HG02938 (cell line): Measurements from ENCODE around the gene REV1.
A peak's percentile ranks its signal among the peaks of the same experiment; 100 is the strongest.
"Not testable (repeated sequence)": the region's sequence is repeated elsewhere in the genome, so short reads cannot be mapped to it uniquely, and the experiment has no call there.

Experiments used
- ATAC-seq: cut with Tn5 transposase; IDR thresholded peaks from one replicate; pipeline ENCODE4 v1.9.1; 2021; ENCODE audit warnings: mild to moderate bottlenecking, moderate library complexity; ENCODE audit not compliant: unreplicated experiment

REV1 gene

DNA sequence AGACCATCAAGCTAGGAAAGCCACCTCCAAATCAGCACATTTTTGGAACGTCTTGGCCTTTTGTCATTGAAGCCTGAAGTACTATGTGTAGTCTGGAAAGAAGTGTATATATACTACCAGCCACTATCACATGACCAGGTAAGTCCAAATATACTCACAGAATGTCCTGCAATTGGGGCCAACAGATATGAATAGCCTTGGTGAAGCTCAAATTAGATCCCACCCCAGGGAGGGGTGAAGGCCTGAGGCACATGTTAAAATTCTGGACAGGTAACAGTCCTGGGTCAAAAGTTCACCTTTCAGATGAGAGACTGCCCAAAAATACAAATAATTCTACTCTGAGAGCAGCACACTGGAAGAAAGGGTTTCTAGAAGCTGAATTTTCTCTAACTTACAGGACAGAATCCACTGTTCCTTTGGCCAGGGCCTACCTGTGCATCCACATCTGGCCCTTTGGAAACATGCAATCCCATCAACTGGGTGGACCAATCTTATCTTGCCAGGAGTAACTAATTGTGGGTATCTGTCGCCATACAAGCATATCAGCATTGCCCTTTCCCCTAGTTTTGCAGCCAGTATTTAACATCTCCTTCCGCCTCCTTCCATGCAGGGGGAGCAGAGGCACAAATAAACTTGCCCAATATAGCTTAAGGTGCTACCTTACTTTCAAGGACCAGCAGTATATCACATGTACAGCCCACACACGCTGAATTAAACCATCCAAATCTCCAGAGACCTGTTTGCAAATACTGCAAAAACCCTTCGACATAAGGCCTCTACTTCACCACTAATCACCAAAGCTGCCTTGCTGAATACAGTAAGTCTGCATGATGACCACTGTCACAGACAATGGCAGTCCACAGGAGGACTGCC, 84.8 kb downstream of the REV1 start:
- no peak for ATAC-seq

DNA sequence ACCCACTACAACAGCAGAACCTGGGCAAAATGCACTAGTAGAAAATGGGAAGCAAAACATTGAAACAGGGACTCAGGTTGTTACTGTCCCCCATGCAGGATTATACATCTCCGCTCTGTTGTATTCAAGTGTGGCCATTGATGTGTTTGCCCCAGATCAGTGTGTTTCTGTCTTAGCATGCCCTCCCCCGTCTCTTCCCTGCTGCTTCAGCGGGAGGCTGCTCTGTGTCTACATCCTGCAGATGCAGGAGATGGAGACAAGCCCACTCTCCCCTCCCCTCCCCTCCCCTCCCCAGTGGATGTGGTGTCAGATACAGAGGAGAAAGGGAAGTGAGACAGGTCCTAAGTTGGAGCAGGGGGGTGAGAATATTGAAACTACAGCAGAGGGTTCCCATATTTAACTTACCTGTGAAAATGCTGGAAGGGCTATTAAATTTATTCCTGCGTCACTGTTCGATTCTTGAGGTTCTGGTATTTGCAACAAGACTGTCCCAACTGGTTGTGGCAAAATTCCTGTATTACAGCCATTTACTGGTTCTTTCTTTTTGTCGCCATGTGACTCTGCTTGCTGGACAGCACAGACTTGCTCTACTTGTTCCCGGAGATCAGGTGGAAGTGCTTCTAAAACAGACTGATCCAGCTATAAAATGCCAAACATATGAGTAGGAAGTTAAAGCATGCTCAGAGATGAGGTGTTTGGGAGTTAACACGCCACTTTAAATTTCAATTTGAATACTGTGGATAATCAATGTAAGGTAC, 85.6 kb downstream of the REV1 start:
- ATAC-seq, result no peak

DNA sequence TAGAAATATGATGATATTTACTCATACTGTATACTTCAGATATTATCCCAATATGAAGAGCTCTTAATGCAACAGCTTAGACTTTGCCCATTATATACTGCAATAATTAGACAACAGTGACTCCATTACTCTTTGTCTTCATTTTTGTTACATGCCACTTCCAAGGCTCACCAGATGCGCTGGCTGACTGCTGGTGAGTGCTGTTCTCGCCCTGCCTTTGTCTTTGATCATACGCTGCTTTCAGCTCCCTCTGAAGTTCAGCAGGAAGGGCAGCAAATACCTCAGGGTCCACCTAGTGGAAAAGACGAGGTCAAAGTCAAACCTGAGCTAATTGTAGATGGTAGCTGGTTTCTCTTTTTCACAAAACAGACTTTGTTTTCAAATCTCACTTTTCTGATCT, 86.3 kb downstream of the REV1 start:
- ATAC-seq, result no peak

DNA sequence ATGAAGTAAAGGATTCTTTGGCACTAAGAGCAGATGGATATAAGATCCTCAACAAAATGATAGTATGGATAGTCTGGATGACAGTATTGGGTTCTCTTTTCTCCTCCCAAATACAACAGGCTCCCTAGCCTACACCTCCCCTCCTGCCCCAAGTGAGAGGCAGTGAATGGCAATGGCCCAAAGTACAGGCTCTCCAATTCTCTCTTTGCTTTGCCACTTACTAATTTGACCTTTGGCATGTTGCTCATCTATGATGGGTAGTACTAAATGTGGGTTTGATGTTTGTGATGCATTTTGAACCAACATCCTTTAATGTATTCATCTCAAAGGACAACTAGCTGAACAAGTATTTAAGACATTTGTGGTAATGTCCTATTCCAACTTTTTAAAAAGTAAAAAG, 86.7 kb downstream of the REV1 start:
- no peak for ATAC-seq

DNA sequence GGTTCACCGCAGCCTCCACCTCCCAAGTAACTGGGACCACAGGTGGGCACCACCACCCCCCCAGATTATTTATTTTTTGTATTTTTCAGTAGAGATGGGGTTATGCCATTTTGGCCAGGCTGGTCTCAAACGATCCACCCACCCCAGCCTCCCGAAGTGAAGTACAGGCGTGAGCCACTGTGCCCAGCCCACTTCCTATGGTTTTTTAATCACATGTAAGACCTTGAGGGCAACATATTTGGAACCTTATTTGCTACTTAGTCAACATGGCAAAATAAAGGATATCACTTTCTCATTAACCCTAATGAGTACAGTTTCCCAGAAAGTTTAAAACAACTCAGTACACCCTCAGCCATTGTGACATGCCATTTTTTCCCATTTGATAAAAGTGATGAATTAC, 88.0 kb downstream of the REV1 start:
- ATAC-seq, result no peak

DNA sequence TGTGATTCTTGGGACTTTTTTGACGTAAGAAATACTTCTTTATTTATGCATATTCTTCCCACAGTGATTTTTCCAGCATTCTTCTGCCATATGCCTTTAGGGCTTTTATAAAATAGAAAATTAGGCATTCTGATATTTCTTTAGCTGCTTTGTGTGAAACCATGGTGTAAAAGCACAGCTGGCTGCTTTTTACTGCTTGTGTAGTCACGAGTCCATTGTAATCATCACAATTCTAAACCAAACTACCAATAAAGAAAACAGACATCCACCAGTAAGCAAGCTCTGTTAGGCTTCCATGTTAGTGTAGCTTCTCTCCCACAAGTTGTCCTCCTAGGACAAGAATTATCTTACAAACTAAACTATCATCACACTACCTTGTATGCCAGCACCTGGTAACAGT, 90.0 kb downstream of the REV1 start:
- ATAC-seq, result no peak

DNA sequence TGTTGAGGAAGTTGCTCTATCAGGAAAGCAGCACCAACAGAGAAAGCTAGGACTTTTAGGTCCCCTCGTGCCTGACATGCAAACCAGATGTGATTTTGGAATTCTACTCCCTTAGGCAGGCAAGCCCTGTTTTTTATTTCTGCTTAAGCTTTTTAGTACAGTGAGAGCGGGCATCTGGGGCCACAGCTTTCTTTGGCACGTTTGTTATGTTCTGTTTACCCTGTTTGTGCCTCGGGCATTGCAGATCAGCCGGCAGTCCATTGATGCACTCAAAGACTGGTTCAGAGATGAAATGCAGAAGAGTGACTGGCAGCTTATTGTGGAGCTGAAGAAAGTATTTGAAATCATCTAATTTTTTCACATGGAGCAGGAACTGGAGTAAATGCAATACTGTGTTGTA, 90.8 kb downstream of the REV1 start:
- no peak for ATAC-seq

DNA sequence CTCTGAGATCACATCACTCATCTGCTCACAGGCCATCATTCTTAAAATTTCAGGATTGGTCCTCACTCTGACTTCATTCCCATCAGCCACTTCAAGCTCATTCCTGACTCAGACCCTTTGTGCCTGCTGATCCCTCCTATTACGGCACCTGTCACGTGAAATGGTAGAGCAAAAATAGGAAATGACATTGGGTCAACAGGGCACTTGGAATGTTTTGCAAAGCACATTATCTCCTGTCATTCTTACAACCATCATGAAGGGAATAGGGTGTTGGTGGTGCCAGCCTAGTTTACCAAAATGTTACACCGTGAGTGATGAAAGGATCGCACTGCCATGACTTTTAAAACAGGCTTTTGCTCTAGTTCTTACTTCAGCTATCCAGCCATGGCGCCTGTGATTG, 91.5 kb downstream of the REV1 start:
- no peak for ATAC-seq

DNA sequence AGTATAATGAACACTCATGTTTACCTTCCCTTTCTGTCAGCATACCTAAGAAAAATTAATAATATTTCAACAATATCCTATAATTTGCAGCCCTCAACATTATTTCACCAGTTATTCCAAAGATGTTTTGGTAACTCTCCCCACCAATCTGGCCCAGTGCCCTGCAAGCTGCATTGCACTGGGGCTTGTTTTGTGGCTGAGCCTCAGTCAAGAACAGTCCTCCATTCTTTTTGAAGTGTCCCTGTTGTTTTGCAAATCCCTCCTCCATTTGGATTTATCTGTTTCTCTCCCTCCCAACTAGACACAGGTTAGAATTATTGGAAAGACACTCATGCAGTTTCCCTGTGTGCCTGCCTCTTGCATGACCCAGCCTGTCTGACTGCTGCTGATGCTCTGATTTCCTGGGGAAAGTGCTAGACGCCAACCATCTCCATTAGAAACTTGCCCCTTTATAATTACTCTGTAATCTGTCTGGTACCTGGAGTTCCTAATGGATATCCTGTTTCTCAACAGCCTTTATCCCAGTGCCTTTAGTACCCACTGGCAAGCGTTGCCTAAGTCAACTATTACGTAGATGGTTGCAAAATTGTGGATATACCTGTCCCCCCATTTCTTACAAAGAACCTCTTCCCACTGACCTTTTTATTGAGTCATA, 92.4 kb downstream of the REV1 start:
- no peak for ATAC-seq

DNA sequence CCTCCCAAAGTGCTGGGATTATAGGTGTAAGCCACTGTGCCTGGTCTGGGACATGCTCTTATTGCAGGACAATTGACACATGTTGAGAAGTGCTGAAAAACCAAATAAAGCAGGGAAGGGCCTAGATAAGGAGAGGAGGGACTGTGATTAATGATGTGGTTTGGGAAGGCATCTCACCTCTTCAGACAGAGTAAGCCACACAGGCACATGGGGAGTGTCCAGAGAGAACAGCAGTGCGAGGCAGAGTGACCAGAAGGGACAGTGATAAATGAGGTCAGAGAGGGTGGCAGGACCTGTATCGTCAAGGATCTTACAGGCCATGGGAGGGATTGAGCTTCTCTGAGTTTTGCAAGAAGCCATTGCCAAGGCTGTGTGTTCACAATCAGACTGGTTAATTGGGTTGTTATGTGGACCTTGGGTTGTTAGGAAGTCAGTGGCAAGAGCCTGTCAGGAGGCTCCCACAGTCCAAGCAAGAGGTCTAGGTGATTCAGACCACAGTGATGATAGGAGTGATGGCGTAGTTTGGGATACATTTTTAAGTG, 94.2 kb downstream of the REV1 start:
- no peak for ATAC-seq

DNA sequence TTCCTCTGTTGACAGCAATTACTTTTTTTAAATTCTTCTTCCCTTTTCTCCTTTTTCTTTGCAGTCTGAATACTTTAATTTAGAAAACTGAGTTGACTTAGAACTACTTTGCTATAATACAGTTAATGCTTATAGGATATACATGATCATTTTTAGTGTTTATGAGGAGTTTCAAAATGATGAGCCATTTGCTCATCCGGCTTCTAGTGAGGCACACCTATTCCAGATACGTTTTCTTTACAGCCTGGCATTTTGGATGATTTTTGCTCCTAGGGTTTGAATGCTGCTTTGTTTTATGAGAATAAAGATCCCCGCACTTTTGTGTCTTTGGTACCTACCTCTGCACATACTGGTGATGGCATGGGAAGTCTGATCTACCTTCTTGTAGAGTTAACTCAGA, 99.9 kb downstream of the REV1 start:
- no peak for ATAC-seq

DNA sequence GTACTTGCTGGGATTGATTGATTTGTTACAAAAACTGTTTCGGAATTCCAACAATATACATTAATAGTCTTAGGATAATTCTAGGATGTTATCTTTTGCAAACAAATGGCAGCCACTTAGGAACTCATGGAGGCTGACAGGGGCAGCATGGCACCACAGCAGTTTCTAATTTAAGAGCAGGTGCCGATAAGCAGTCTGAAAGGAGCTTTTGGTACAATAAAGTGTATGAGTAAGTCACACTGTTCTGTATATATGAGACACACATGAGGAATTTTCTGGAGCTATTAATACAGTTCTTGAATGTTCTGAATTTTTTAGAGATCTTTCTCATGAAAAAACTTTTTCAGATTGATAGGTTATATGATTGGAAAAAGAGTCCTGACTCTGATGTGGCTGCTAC, 100.4 kb downstream of the REV1 start:
- ATAC-seq, result no peak

DNA sequence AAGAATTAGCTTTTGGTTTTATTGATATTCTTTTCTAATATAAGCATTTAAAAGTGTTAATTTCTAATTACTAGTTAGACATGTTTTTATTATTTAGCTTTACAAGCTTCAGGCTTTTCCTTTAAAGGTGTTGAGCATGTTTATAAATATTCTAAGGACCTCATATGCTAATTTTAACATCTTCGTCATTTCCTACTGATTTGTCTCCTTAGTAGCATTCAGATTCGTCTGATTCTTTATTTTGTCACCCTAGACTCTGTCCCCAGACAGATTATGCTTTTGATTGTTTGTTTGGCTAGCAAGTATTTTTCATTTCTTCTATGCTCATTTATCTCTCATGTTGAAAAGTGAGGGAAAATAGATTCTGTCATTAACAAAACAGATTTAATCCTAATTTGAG, 100.9 kb downstream of the REV1 start:
- ATAC-seq, result no peak

DNA sequence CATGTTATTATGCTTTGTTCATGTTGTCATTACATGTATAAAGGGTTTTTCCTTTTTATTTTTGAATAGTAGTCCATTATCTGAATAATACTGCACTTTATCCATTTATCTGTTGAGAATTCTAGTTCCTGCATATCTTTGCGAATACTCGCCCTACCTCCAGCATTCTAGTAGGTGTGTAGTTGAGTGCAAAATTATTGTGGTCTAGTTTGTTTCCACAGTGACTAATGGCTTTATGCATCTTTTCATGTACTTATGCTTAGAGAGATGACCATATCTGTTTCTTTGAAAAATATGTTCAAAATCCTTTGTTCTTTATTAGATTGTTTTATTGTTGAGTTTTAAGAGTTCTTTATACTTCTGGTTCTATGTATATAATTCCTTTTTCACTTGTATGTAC, 103.8 kb downstream of the REV1 start:
- no peak for ATAC-seq

DNA sequence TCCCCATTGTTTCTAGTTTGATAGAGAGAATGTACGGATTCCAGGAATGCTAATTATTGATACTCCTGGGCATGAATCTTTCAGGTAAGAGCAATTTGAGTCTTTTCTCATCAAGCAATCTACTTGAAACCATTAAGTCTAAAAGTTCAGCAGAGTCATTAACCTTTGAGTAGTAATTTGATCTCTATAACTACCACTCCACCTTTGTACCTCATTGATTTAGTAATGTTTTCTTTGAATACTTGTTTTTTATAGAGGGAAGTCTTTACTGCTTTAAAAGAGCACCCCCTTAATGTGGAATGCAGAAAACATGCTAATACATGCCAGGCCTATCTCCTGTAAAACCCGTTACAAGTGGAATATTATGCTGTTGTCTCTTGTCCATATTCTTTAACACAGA, 107.7 kb downstream of the REV1 start:
- ATAC-seq, result no peak

DNA sequence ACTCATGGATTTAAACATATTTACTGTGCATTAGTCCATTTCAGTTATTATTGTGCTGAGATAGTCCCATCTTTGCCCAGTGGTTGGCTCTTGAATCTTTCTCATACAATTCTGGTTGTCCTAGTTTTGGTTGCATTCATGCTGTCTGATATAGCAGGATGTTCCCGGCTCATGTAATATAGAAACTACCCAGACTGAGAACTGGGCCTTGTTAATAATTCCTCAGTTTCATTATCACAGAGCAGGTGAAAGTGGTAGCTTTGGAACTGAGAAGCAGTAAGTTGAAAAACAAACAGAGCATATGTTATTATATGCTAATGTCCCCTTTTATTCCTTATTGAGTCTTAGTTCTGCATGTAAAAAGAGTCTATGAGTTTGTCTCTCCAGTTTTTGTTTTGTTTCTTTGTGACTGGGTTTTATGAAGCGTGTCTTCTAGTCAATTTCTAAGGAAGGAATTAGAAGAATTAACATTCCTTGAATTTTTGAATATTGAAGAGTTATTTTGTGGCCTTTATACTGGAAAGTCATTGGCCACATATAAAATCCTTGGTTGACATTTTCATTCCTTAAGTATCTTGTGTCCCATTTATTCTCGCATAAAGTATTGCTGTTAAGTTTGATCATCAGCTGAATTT, 109.3 kb downstream of the REV1 start:
- no peak for ATAC-seq

DNA sequence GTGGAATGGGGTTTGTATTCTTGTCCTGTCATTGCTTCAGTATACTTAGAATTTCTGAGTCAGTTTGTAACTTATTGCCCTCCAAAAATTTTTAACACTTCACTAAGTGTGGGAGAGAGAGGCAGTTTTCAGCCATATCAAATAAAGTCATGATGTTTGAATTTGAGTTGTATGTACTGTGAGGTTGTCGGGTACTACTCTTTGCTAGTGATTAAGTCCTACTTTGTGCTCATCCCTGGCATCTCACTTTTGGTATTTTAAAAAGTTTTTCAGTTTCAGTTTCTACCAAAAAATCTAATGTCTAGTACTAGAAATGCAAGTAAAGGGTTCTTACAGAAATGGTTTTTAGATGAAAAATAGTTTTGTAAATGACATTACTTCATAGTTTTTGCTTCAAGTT, 111.9 kb downstream of the REV1 start:
- peak; percentile 50 for ATAC-seq

DNA sequence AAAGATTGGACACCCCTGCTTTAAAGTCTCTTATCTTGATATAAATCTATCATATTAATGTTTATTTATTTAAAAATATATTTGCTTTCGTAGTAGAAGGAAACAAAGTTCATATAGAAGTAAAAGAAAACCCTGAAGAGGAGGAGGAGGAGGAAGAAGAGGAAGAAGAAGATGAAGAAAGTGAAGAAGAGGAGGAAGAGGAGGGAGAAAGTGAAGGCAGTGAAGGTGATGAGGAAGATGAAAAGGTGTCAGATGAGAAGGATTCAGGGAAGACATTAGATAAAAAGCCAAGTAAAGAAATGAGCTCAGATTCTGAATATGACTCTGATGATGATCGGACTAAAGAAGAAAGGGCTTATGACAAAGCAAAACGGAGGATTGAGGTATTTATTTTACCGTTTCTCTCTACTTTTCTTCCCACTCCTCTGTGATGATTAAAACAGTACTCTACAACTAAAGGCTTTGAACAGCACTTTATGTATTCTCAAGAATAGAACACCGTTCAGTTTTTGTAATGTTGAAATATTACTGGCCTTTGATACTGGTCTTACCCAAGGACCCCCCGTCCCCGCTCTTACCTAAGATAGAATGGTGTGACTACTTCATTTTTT, 113.5 kb downstream of the REV1 start:
- ATAC-seq, result no peak

DNA sequence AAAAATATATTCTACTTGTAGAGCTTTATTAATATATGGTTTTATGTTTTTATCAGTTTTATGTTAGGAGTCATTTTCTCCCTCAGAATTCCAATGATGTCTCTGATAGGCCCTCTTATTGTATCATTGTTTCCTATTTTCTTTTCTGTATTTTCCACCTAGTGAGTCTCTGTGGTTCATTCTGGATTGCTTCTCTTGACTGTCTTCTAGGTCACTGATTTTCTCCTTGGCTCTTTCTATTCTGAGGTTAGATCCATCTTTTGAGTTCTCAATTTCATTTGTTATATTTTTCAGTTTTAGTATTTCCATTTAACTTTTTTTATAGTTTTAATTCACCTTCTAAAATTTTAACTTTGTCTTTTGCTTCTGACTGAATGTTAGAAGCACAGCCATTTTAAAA, 115.1 kb downstream of the REV1 start:
- no peak for ATAC-seq

DNA sequence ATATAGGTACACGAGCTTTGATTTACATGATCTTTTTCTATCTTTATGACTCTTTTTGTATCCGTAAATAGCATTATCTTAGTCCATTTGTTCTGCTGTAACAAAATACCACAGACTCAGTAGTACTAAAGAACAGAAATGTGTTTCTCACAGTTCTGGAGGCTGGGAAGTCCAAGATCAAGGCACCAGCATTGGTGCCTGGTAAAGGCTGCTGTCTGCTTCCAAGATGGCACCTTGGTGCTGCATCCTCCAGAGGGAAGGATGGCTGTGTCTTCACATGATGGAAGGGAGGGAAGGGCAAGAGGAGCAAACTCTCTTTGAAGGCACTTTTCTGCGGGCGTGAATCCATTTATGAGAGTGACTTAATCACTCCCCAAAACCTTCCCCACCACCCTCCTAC, 116.7 kb downstream of the REV1 start:
- no peak for ATAC-seq

DNA sequence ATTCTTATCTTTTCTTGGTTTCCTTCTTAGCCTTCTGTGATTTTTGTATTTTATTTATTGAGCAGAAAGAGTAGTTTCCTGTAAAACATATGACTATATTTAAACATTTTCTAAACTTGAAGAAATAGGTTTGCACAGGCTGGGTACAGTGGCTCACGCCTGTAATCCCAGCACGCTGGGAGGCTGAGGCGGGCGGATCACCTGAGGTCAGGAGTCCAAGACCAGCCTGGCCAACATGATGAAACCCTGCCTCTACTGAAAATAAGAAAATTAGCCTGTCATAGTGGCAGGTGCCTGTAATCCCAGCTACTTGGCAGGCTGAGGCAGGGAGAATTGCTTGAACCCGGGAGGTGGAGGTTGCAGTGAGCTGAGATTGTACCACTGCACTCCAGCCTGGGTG, 121.0 kb downstream of the REV1 start:
- ATAC-seq, result not testable (repeated sequence)
